Neural cell (in vitro differentiated cells): ENCODE measurements around the gene TOMM40. TPM values are rescaled to one million over a fixed set of nuclear protein-coding genes. Genes with fewer than 3 reads are reported as not detected.

Experiments
- H2AFZ ChIP-seq: fragments of 200-600, 300-800 bp; sonication (generic), shearing (Covaris generic); 2 replicates; pipeline ENCODE4 v1.6.0; 2014; ENCODE audit warnings: low read depth, mild to moderate bottlenecking, antibody characterized with exemption, low read length, moderate library complexity
- H3F3A ChIP-seq: fragments of 200-600 bp; shearing (Covaris generic); 2 replicates; pipeline ENCODE4 v1.6.1; 2016; ENCODE audit warnings: mild to moderate bottlenecking, moderate library complexity, mixed read lengths, antibody characterized with exemption, low read length; ENCODE audit not compliant: insufficient read depth, poor library complexity, severe bottlenecking
- H3K27ac ChIP-seq: fragments of 200-600, 300-800 bp; sonication (generic), shearing (Covaris generic); 2 replicates; pipeline ENCODE4 v1.5.1; 2014; ENCODE audit warnings: mild to moderate bottlenecking, low read length, moderate library complexity
- H3K27me3 ChIP-seq: fragments of 300-800, 200-600 bp; sonication (generic), shearing (Covaris generic); 2 replicates; pipeline ENCODE4 v1.6.0; 2014; ENCODE audit warnings: mild to moderate bottlenecking, low read depth, low read length, moderate library complexity; ENCODE audit not compliant: insufficient read depth
- H3K36me3 ChIP-seq: fragments of 300-800, 200-600 bp; sonication (generic), shearing (Covaris generic); 2 replicates; pipeline ENCODE4 v1.5.1; 2014; ENCODE audit warnings: mild to moderate bottlenecking, antibody characterized with exemption, low read length, moderate library complexity; ENCODE audit not compliant: insufficient read depth
- H3K4me2 ChIP-seq: fragments of 300-800, 200-600 bp; sonication (generic), shearing (Covaris generic); 2 replicates; pipeline ENCODE4 v1.6.0; 2014; ENCODE audit warnings: mild to moderate bottlenecking, low read length
- H3K4me3 ChIP-seq: fragments of 300-800, 200-600 bp; sonication (generic), shearing (Covaris generic); 2 replicates; pipeline ENCODE4 v1.5.1; 2014; ENCODE audit warnings: mild to moderate bottlenecking, low read length, moderate library complexity
- H3K79me2 ChIP-seq: fragments of 200-600 bp; shearing (Covaris generic); replicated peaks from 2 replicates; pipeline ENCODE4 v1.6.0; 2014; ENCODE audit warnings: mild to moderate bottlenecking, low read length, moderate library complexity; ENCODE audit not compliant: insufficient read depth
- H3K9ac ChIP-seq: fragments of 300-800, 200-600 bp; sonication (generic), shearing (Covaris generic); 2 replicates; pipeline ENCODE4 v1.6.1; 2016; ENCODE audit warnings: mild to moderate bottlenecking, low read length, mixed read lengths
- H3K9me2 ChIP-seq: fragments of 200-600 bp; shearing (Covaris generic); 2 replicates; pipeline ENCODE4 v1.6.1; 2016; ENCODE audit warnings: mild to moderate bottlenecking, low read length, mixed read lengths; ENCODE audit not compliant: insufficient read depth
- H3K9me3 ChIP-seq: fragments of 200-600, 300-800 bp; sonication (generic), shearing (Covaris generic); 2 replicates; pipeline ENCODE4 v1.6.1; 2016; ENCODE audit warnings: mild to moderate bottlenecking, mixed run types, low read length, moderate library complexity, mixed read lengths
- H4K20me1 ChIP-seq: fragments of 200-600 bp; shearing (Covaris generic); 2 replicates; pipeline ENCODE4 v1.6.1; 2016; ENCODE audit warnings: mild to moderate bottlenecking, mixed run types; ENCODE audit not compliant: insufficient read depth
- CTCF ChIP-seq: fragments of 450-650 bp; IDR thresholded peaks from 2 replicates; pipeline ENCODE4 v1.5.1; 2014; ENCODE audit warnings: antibody characterized with exemption, mild to moderate bottlenecking, moderate library complexity; ENCODE audit not compliant: poor library complexity, severe bottlenecking
- EP300 ChIP-seq: fragments of 450-650 bp; conservative IDR thresholded peaks from 2 replicates; pipeline ENCODE4 v1.6.1; 2014; ENCODE audit warnings: antibody characterized with exemption, mild to moderate bottlenecking, moderate library complexity; ENCODE audit not compliant: poor library complexity, severe bottlenecking
- EZH2 ChIP-seq: fragments of 200-600, 300-800 bp; shearing (Covaris generic), sonication (generic); IDR thresholded peaks from 2 replicates; pipeline ENCODE4 v1.6.1; 2014; ENCODE audit warnings: antibody characterized with exemption, low read length, borderline replicate concordance, mild to moderate bottlenecking; ENCODE audit not compliant: insufficient read depth, poor library complexity, severe bottlenecking
- MXI1 ChIP-seq: fragments of 450-650 bp; conservative IDR thresholded peaks from 2 replicates; pipeline ENCODE4 v1.6.1; 2014; ENCODE audit warnings: antibody characterized with exemption, mild to moderate bottlenecking; ENCODE audit not compliant: poor library complexity, severe bottlenecking
- POLR2AphosphoS5 ChIP-seq: IDR thresholded peaks from 2 replicates; pipeline ENCODE4 v1.6.1; 2012
- RAD21 ChIP-seq: fragments of 450-650 bp; conservative IDR thresholded peaks from 2 replicates; pipeline ENCODE4 v1.6.1; 2014; ENCODE audit warnings: antibody characterized with exemption, mild to moderate bottlenecking, moderate library complexity
- REST ChIP-seq: IDR thresholded peaks from 2 replicates; pipeline ENCODE4 v1.6.1; 2012; ENCODE audit warnings: borderline replicate concordance
- SMC3 ChIP-seq: fragments of 450-650 bp; conservative IDR thresholded peaks from 2 replicates; pipeline ENCODE4 v1.6.1; 2014; ENCODE audit warnings: antibody characterized with exemption, mild to moderate bottlenecking, moderate library complexity; ENCODE audit not compliant: poor library complexity
- TAF1 ChIP-seq: IDR thresholded peaks from 2 replicates; pipeline ENCODE4 v1.6.1; 2012; ENCODE audit warnings: low read depth
- polyA plus RNA-seq: library from polyadenylated mRNA; depleted of rRNA; stranded (reverse); fragments of >200 nt; gene quantifications from 2 replicates; pipeline ENCODE4 v1.2.3, GENCODE V29; 2014

The TOMM40 gene
- polyA plus RNA-seq, 1 donor from 2014 or later = 48.4 TPM

- TF ChIP-seq REST (no peak), POLR2AphosphoS5 (no peak), CTCF (no peak), EZH2 (no peak), TAF1 (no peak), EP300 (no peak), RAD21 (no peak), SMC3 (no peak), MXI1 (no peak)
- no peaks in the 10 kb centered on the region for H3K9me3 ChIP-seq
- H2AFZ ChIP-seq = no peak overlapping the region
- H3K9me2 ChIP-seq = no peaks in the 10 kb centered on the region
- H3F3A ChIP-seq = no peaks in the 10 kb centered on the region
- no peaks in the 10 kb centered on the region for H3K27me3 ChIP-seq
- H3K4me3 ChIP-seq = no peak overlapping the region
- no peak overlapping the region for H3K9ac ChIP-seq
- no peaks in the 10 kb centered on the region for H3K79me2 ChIP-seq
- H3K4me2 ChIP-seq = no peak overlapping the region
- H4K20me1 ChIP-seq = no peaks in the 10 kb centered on the region
- no peak overlapping the region for H3K27ac ChIP-seq
- H3K36me3 ChIP-seq = no peaks in the 10 kb centered on the region
Observed at GRCh38 chr19:44927746-44928145, 36.7 kb downstream of the TOMM40 start.

- Histone ChIP-seq H3K36me3 (no peaks in the 10 kb centered on the region), H3K27me3 (no peaks in the 10 kb centered on the region)
Observed at GRCh38 chr19:44930088-44930487, 39.0 kb downstream of the TOMM40 start.

More at GRCh38 chr19:44930088-44930487, 39.0 kb downstream of the TOMM40 start:
- no peaks in the 10 kb centered on the region for H3K9me3 ChIP-seq
- H3K4me3 ChIP-seq = no peak overlapping the region
- H4K20me1 ChIP-seq = no peaks in the 10 kb centered on the region
- no peaks in the 10 kb centered on the region for H3K79me2 ChIP-seq
- H3K27ac ChIP-seq = no peak overlapping the region
- no peak overlapping the region for H3K4me2 ChIP-seq
- TF ChIP-seq RAD21 = no peak
- TF ChIP-seq TAF1 = no peak
- TF ChIP-seq MXI1 = no peak
- no peak for TF ChIP-seq REST
- no peak for TF ChIP-seq EZH2
- TF ChIP-seq EP300 = no peak
- no peak for TF ChIP-seq CTCF
- TF ChIP-seq SMC3 = no peak
- no peak for TF ChIP-seq POLR2AphosphoS5
- H2AFZ ChIP-seq = no peak overlapping the region
- no peak overlapping the region for H3K9ac ChIP-seq
- no peaks in the 10 kb centered on the region for H3F3A ChIP-seq
- H3K9me2 ChIP-seq = no peaks in the 10 kb centered on the region
